Measurements from ENCODE around the gene CASKIN1. TPM values are rescaled to one million over a fixed set of nuclear protein-coding genes. Genes with fewer than 3 reads are reported as not detected.

The CASKIN1 gene
- total RNA-seq, 1 experiment from 2014 or later = 5.9 TPM

DNA sequence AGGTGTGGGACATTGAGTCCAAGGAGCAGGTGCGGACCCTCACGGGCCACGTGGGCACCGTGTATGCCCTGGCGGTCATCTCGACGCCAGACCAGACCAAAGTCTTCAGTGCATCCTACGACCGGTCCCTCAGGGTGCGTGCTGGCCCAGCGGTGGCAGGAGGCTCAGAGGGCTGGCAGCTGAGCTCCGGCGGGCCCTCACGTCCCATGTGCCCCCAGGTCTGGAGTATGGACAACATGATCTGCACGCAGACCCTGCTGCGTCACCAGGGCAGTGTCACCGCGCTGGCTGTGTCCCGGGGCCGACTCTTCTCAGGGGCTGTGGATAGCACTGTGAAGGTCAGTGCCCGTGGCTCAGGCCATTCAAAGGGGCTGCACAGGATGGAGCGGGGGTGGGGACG is 20.4 kb downstream of the CASKIN1 start (continued):
- TF ChIP-seq REST (IDR thresholded peaks at IDR 0.05; ENCODE audit: low read depth) (no peak), POLR2AphosphoS5 (IDR thresholded peaks at IDR 0.05; ENCODE audit: low read depth, low read length) (no peak), YY1 (IDR thresholded peaks at IDR 0.05; ENCODE audit: extremely low read depth, insufficient replicate concordance, low read depth, low read length) (no peak), CTCF (IDR thresholded peaks at IDR 0.05 in 2 of 3, conservative IDR thresholded peaks at IDR 0.05 in 1 of 3; ENCODE audit: borderline replicate concordance in 1 of 3, insufficient read depth in 1 of 3, low read depth in 2 of 3, low read length in 2 of 3) (no peak), SIN3A (IDR thresholded peaks at IDR 0.05; ENCODE audit: low read depth) (no peak), CBX3 (IDR thresholded peaks at IDR 0.05; ENCODE audit: low read depth) (no peak), MAX (IDR thresholded peaks at IDR 0.05) (no peak), EZH2phosphoT487 (IDR thresholded peaks at IDR 0.05; ENCODE audit: borderline replicate concordance) (no peak)

DNA sequence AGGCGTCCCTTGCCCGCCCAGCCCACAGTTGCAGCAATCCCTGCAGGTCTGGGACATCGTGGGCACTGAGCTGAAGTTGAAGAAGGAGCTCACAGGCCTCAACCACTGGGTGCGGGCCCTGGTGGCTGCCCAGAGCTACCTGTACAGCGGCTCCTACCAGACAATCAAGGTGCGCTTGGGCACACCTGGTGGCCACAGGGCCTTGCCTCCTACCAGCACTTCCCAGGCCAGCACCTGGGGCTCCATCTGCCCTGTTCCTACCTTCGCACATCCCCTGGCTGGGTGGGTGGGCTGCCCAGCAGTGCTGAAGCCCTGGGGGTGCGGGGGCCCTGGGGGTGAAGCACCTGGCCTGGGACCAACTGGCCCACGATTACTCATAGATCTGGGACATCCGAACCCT is 21.0 kb downstream of the CASKIN1 start:
- no peaks in the 10 kb centered on the region for H3K9me2 ChIP-seq (ENCODE audit: insufficient read depth)
- no peak overlapping the region for H3K4me2 ChIP-seq (ENCODE audit: low read length)
- H3K4me1 ChIP-seq (ENCODE audit: control insufficient read depth in 1 of 2, insufficient read depth in 2 of 2, low read length in 2 of 2) = peaks cover 0 to 5% of the 10 kb centered on the region in 2 experiments; a peak in 1 of 4 replicates
- H3K9me3 ChIP-seq (ENCODE audit: control insufficient read depth in 1 of 2, insufficient read depth in 1 of 2, low read depth in 1 of 2, low read length in 2 of 2) = no peaks in the 10 kb centered on the region
- no peaks in the 10 kb centered on the region for H4K20me1 ChIP-seq (ENCODE audit: insufficient read depth)
- CTCF ChIA-PET = no interaction called here
- H2AFZ ChIP-seq (ENCODE audit: low read depth, low read length, poor library complexity, severe bottlenecking) = no peak overlapping the region
- no peak overlapping the region for H3K9ac ChIP-seq (ENCODE audit: low read length)
- H3K27ac ChIP-seq (ENCODE audit: low read depth, low read length) = no peak overlapping the region
- POLR2A ChIA-PET = interaction anchor here (1.5 kb wide), 1 partner anchor 20 kb away, joined by 5 read pairs; the partner anchor contains the start of gene TRAF7
- no peak for ATAC-seq
- no TSS peak for BruUV-seq (replicated peaks)
- no peaks in the 10 kb centered on the region for H3K27me3 ChIP-seq (ENCODE audit: insufficient read depth, low read length)
- no peak for TF ChIP-seq YY1 (IDR thresholded peaks at IDR 0.05; ENCODE audit: extremely low read depth, insufficient replicate concordance, low read depth, low read length)
- H3K4me3 ChIP-seq (replicated peaks in 1 of 2; ENCODE audit: low read depth in 1 of 2, low read length in 2 of 2) = no peak overlapping the region
- intact Hi-C loops (cut with micrococcal nuclease) = no loop called here
- DNase-seq (ENCODE audit: low read depth, low spot score) = no peak
- no peaks in the 10 kb centered on the region for H3K79me2 ChIP-seq (ENCODE audit: insufficient read depth, low read length)
- RAD21 ChIA-PET (ENCODE audit: low non-redundant PET in 1 of 2, low total read pairs in 2 of 2, uncharacterized antibody in 2 of 2, unreplicated experiment in 2 of 2) = no interaction called here
- H3K36me3 ChIP-seq (ENCODE audit: control insufficient read depth in 1 of 2, insufficient read depth in 2 of 2, low read length in 2 of 2) = peaks cover 8 to 30% of the 10 kb centered on the region in 2 experiments; a peak in 2 of 4 replicates
